HL-60 (cell line): Measurements from ENCODE around the gene CFAP251.

Experiments
- DNase-seq, 2 experiments: peaks; one replicate each; pipeline ENCODE4 v3.0.0-alpha.2; 2010 to 2020; ENCODE audit warnings: low read depth in 1 of 2, low spot score in 1 of 2
- H3K27ac ChIP-seq: fragments of 250-450 bp; sonication (Bioruptor Pico); replicated peaks from 2 replicates; pipeline ENCODE4 v1.5.1; 2020; ENCODE audit warnings: mild to moderate bottlenecking, moderate library complexity
- H3K27me3 ChIP-seq: fragments of 250-450 bp; sonication (Bioruptor Pico); 2 replicates; pipeline ENCODE4 v1.5.1; 2021; ENCODE audit warnings: mild to moderate bottlenecking, moderate library complexity; ENCODE audit not compliant: insufficient read depth, poor library complexity, severe bottlenecking
- H3K4me3 ChIP-seq: replicated peaks from 2 replicates; pipeline ENCODE4 v1.5.1; 2011; ENCODE audit warnings: mild to moderate bottlenecking, control low read depth, low read length; ENCODE audit not compliant: insufficient read depth
- GABPA ChIP-seq: IDR thresholded peaks from 2 replicates; pipeline ENCODE4 v1.6.1; 2012; ENCODE audit warnings: low read depth
- POLR2AphosphoS5 ChIP-seq: IDR thresholded peaks from 2 replicates; pipeline ENCODE4 v1.6.1; 2012; ENCODE audit warnings: low read depth
- SPI1 ChIP-seq: IDR thresholded peaks from 2 replicates; pipeline ENCODE4 v1.6.1; 2012; ENCODE audit warnings: low read depth, mild to moderate bottlenecking, borderline replicate concordance
- TF ChIP-seq, protein P1 (sequence below): IDR thresholded peaks from one replicate; pipeline ENCODE4 v1.5.1; 2011; ENCODE audit warnings: low read length, control low read depth, inconsistent platforms; ENCODE audit not compliant: insufficient read depth
- TF ChIP-seq, protein P2 (sequence below): IDR thresholded peaks from 2 replicates; pipeline ENCODE4 v1.6.1; 2012; ENCODE audit warnings: low read depth; ENCODE audit not compliant: insufficient replicate concordance

Gene CFAP251

DNA sequence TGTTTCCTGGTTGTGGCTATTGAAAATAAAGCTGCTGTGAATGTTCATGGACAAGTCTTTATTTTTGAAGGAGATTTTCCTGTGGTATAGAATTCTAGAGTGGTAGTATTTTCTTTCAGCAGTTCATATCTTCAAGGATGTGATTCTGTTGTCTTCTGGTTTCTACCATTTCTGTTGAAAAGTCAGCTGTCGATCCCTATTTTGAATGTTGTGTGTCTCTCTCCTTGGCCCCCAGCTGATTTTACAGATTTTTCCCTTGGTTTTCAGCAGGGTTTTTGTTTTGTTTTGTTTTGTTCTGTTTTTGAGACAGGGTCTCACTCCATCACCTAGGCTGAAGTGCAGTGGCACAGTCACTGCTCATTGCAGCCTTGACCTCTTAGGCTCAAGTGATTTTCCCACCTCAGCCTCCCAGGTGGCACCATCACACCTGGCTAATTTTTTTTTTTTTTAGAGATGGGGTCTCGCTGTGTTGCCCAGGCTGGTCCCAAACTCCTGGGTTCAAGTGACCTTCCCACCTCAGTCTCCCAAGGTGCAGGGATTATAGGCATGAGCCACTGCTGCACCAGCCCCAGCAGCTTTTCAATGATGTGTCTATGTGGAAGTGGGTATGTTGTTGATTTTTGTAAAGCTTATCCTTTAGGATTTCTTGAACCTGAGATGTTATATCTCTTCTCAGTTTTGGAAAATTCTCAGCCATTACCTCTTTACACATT lies 28.1 kb downstream of the CFAP251 start:
- TF ChIP-seq, protein P1, sequence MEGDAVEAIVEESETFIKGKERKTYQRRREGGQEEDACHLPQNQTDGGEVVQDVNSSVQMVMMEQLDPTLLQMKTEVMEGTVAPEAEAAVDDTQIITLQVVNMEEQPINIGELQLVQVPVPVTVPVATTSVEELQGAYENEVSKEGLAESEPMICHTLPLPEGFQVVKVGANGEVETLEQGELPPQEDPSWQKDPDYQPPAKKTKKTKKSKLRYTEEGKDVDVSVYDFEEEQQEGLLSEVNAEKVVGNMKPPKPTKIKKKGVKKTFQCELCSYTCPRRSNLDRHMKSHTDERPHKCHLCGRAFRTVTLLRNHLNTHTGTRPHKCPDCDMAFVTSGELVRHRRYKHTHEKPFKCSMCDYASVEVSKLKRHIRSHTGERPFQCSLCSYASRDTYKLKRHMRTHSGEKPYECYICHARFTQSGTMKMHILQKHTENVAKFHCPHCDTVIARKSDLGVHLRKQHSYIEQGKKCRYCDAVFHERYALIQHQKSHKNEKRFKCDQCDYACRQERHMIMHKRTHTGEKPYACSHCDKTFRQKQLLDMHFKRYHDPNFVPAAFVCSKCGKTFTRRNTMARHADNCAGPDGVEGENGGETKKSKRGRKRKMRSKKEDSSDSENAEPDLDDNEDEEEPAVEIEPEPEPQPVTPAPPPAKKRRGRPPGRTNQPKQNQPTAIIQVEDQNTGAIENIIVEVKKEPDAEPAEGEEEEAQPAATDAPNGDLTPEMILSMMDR: no peak
- TF ChIP-seq SPI1: no peak
- TF ChIP-seq GABPA: no peak
- no peak for TF ChIP-seq POLR2AphosphoS5
- TF ChIP-seq, protein P2, sequence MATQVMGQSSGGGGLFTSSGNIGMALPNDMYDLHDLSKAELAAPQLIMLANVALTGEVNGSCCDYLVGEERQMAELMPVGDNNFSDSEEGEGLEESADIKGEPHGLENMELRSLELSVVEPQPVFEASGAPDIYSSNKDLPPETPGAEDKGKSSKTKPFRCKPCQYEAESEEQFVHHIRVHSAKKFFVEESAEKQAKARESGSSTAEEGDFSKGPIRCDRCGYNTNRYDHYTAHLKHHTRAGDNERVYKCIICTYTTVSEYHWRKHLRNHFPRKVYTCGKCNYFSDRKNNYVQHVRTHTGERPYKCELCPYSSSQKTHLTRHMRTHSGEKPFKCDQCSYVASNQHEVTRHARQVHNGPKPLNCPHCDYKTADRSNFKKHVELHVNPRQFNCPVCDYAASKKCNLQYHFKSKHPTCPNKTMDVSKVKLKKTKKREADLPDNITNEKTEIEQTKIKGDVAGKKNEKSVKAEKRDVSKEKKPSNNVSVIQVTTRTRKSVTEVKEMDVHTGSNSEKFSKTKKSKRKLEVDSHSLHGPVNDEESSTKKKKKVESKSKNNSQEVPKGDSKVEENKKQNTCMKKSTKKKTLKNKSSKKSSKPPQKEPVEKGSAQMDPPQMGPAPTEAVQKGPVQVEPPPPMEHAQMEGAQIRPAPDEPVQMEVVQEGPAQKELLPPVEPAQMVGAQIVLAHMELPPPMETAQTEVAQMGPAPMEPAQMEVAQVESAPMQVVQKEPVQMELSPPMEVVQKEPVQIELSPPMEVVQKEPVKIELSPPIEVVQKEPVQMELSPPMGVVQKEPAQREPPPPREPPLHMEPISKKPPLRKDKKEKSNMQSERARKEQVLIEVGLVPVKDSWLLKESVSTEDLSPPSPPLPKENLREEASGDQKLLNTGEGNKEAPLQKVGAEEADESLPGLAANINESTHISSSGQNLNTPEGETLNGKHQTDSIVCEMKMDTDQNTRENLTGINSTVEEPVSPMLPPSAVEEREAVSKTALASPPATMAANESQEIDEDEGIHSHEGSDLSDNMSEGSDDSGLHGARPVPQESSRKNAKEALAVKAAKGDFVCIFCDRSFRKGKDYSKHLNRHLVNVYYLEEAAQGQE: no peak
- Histone ChIP-seq H3K27me3 (no peaks in the 10 kb centered on the region), H3K27ac (no peak overlapping the region), H3K4me3 (no peak overlapping the region)
- DNase-seq: no peak

DNA sequence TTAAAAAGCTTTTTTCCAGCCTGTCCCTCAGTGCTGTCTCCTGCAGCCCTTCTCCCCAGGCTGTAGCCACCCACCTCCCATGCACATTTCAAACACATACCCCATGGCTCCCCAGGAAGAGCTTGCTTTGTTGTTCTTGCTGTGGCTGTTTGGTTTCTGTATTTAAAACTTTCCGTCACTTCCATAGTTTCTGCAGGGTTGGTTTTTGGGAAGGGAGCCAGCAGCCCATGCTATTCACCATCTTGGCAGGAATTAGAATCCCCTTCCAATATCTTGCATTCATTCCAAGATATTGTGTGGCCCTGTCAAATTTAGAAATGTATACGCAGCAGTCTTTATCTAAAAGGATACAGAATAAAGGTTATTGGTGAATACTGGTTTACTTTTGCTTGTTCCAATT lies 29.6 kb downstream of the CFAP251 start:
- H3K27ac ChIP-seq: no peak overlapping the region
- H3K27me3 ChIP-seq: no peaks in the 10 kb centered on the region
- DNase-seq: no peak
- H3K4me3 ChIP-seq: no peak overlapping the region
- TF ChIP-seq, protein P2: no peak
- no peak for TF ChIP-seq GABPA

DNA sequence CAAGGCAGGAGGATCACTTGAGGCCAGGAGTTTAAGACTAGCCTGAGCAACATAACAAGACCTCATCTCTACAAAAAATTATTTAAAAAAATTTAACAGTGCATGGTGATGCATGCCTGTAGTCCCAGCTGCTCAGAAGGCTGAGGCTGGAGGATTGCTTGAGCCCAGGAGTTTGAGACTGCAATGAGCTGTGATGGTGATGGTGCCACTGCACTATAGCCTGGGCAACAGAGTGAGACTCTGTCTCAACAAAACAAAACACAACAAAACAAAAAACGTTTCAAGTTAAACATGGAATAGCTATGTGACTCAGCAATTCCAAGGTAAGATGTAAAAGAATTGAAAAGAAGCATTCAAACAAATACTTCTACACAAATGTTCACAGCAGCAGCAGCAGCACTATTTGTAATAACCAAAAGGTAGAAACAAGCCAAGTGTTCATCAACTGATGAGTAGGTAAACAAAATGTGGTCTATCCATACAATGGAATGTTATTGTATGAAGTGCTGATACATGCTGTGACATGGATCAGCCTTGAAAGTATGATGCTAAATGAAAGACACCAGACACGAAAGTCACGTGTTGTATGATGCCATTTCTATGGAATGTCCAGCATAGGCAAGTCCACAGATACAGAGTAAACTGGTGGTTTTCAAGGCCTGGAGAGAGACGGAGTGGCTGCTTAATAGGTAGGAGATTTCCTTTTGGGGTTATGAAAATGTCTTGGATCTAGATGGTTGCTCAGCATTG lies 31.4 kb downstream of the CFAP251 start:
- TF ChIP-seq GABPA (no peak), SPI1 (no peak), POLR2AphosphoS5 (no peak)
- TF ChIP-seq, protein P1: no peak
- TF ChIP-seq, protein P2: no peak
- H3K4me3 ChIP-seq: no peak overlapping the region
- no peaks in the 10 kb centered on the region for H3K27me3 ChIP-seq
- DNase-seq: no peak
- no peak overlapping the region for H3K27ac ChIP-seq
